ENCODE results near the gene CIB1.
"Not testable (repeated sequence)": the region's sequence is repeated elsewhere in the genome, so short reads cannot be mapped to it uniquely, and the experiment has no call there.

CIB1 gene

GRCh38 chr15:90191344-90191687, 42.4 kb downstream of the CIB1 start:
- FAIRE-seq = no peak

DNA sequence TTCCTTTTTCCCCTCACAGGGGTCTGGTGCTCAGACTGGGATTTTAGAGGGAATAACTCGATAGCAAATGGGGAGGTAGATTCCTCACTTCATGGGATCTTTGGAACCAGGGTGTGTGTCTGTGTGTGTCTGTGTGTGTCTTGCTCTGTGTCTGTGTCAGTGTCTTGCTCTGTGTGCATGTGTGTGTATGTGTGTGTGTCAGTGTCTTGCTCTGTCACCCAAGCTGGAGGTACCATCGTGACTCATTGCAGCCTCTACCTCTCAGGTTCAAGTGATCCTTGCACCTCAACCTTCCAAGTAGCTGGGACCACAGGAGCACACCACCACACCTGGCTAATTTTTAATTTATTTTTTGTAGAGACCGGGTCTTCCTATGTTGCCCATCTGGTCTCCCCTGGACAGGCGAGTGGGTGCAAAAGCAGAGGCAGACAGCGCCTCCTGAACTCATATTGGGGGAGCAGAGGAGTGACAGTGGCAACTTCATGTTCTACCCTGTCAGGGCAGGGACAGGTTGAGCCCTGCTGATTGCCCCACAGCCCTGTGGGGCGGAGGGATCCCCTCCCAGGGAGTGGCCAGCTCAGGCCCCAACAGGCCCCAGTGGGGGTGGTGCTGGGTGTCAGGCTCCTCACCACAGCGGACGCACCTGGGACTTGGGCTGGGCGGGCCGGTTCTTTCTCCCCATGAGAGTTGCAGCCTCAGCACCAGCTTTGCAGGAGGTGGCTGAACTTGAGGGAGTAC, 43.0 kb downstream of the CIB1 start:
- FAIRE-seq = no peak

- no peak for FAIRE-seq
Measured at GRCh38 chr15:90189781-90190467, 43.8 kb downstream of the CIB1 start.

- no peak for FAIRE-seq
Measured at GRCh38 chr15:90188914-90189748, 44.6 kb downstream of the CIB1 start.

DNA sequence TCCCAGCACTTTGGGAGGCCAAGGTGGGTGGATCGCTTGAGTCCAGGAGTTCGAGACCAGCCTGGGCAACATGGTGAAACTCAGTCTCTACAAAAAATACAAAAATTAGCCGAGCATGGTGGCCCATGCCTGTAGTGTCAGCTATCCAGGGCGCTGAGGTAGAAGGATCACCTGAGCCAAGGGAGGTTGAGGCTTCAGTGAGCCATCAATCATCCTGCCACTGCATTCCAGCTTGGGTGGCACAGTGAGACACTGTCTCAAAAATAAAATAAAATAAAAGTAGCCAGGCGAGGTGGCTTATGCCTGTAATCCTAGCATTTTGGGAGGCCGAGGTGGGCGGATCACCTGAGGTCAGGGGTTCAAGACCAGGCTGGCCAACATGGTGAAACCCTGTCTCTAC, 45.7 kb downstream of the CIB1 start:
- not testable (repeated sequence) for FAIRE-seq

- FAIRE-seq = no peak
Measured at GRCh38 chr15:90187257-90187868, 46.4 kb downstream of the CIB1 start.

DNA sequence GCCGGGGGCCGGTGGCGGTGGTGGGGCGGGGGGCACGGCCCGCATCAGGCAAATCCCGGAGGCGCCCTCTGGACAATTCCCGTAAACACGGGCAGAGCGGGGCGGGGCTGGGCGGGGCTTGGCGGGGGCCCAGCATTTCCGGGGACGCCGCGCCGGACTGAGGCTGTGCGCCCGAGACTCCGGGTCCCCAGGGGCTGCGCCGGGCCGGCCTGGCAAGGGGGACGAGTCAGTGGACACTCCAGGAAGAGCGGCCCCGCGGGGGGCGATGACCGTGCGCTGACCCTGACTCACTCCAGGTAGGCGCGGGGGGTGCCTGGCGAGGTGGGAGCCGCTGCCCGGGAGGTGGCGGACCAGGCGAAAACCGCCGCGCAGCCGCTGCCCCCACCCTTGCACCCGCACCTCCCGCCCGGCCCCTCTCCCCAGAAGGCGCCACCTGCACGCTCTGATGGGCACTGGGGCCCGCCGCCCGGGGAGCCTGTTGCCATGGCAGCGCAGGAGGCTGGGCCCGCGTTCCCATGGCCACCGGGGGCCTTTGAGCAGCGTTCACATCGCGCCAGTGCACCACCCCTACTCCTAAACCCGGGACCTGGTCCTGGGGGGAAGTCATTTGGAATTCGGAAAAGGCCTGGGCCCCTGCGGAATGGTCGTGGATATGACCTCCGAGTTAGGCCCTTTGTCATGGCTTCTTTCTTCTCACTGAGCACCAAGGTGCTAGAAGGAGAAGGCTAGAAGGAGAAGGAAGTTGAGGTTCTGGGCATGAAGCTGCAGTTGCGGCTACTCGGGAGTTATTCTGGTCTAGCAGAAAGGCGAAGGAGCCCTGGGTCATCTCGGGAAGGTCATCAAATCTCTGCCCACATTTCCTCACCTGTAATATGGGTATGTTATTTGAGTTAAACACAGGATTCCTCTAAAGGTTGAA, 48.7 kb downstream of the CIB1 start:
- FAIRE-seq = no peak

GRCh38 chr15:90184119-90184785, 49.5 kb downstream of the CIB1 start:
- FAIRE-seq = peak; percentile 60

GRCh38 chr15:90181776-90182175, 52.0 kb downstream of the CIB1 start:
- no peak for FAIRE-seq
